ENCODE measurements around the gene AMN.

Gene AMN

GRCh38 chr14:102898776-102899515 lies 23.5 kb upstream of the AMN start:
- Histone ChIP-seq H3K36me3 (ENCODE audit: control insufficient read depth in 4 of 4, insufficient read depth in 4 of 4, low read length in 3 of 4) (peaks cover 0 to 31% (median 18%) of the 10 kb centered on the region in 4 experiments), H3K4me3 (ENCODE audit: control insufficient read depth in 1 of 7, extremely low read depth in 1 of 7, insufficient read depth in 4 of 7, low read depth in 2 of 7, low read length in 6 of 7) (no peak overlapping the region), H3K4me1 (ENCODE audit: control extremely low read depth in 1 of 4, control insufficient read depth in 4 of 4, insufficient read depth in 4 of 4, low read length in 3 of 4) (peaks cover 12 to 30% (median 25%) of the 10 kb centered on the region in 4 experiments), H3K9me3 (ENCODE audit: control extremely low read depth in 1 of 5, control insufficient read depth in 4 of 5, insufficient read depth in 2 of 5, low read depth in 1 of 5, low read length in 4 of 5) (no peaks in the 10 kb centered on the region), H3K27me3 (replicated peaks in 2 of 5; ENCODE audit: control insufficient read depth in 4 of 5, insufficient read depth in 5 of 5, low read length in 4 of 5) (no peaks in the 10 kb centered on the region), H3K27ac (ENCODE audit: insufficient read depth in 1 of 2, low read depth in 1 of 2, low read length in 2 of 2, poor library complexity in 1 of 2, severe bottlenecking in 2 of 2) (no peak overlapping the region)
- CTCF ChIA-PET, result no interaction called here
- 92% methylated on average over 18 of the region's 18 CpGs for WGBS (ENCODE audit: insufficient coverage)
- no peak for DNase-seq
- POLR2A ChIA-PET, result no interaction called here

DNA sequence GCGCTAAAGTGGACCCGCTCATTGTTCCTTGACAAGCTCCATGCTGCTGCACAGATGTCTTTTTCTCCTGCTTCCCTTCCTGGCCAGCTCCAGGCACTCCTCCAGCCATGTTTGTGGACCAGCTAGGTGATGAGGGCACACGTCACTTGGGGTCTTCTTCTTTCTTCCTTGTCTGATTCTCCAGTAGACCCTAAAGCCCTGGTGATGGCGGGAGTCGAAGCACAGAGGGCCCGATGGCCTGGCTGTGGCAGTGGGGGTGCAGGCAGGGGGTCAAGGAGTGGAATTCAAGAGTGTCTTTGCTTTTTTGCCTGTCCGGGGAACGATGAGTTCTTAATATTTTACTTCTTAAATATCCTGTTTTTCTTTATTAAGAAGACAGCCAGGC lies 23.0 kb upstream of the AMN start:
- Histone ChIP-seq H3K4me1 (ENCODE audit: control extremely low read depth in 1 of 4, control insufficient read depth in 4 of 4, insufficient read depth in 4 of 4, low read length in 3 of 4) (peaks cover 12 to 30% (median 25%) of the 10 kb centered on the region in 4 experiments), H3K27ac (ENCODE audit: insufficient read depth in 1 of 2, low read depth in 1 of 2, low read length in 2 of 2, poor library complexity in 1 of 2, severe bottlenecking in 2 of 2) (no peak overlapping the region), H3K36me3 (ENCODE audit: control insufficient read depth in 4 of 4, insufficient read depth in 4 of 4, low read length in 3 of 4) (peaks cover 0 to 32% (median 19%) of the 10 kb centered on the region in 4 experiments), H3K4me3 (ENCODE audit: control insufficient read depth in 1 of 7, extremely low read depth in 1 of 7, insufficient read depth in 4 of 7, low read depth in 2 of 7, low read length in 6 of 7) (no peak overlapping the region), H3K27me3 (replicated peaks in 2 of 5; ENCODE audit: control insufficient read depth in 4 of 5, insufficient read depth in 5 of 5, low read length in 4 of 5) (no peaks in the 10 kb centered on the region), H3K9me3 (ENCODE audit: control extremely low read depth in 1 of 5, control insufficient read depth in 4 of 5, insufficient read depth in 2 of 5, low read depth in 1 of 5, low read length in 4 of 5) (no peaks in the 10 kb centered on the region)
- POLR2A ChIA-PET, result no interaction called here
- WGBS (ENCODE audit: insufficient coverage), result 94% methylated on average over 3 of the region's 8 CpGs
- CTCF ChIA-PET, result no interaction called here
- no peak for DNase-seq

DNA sequence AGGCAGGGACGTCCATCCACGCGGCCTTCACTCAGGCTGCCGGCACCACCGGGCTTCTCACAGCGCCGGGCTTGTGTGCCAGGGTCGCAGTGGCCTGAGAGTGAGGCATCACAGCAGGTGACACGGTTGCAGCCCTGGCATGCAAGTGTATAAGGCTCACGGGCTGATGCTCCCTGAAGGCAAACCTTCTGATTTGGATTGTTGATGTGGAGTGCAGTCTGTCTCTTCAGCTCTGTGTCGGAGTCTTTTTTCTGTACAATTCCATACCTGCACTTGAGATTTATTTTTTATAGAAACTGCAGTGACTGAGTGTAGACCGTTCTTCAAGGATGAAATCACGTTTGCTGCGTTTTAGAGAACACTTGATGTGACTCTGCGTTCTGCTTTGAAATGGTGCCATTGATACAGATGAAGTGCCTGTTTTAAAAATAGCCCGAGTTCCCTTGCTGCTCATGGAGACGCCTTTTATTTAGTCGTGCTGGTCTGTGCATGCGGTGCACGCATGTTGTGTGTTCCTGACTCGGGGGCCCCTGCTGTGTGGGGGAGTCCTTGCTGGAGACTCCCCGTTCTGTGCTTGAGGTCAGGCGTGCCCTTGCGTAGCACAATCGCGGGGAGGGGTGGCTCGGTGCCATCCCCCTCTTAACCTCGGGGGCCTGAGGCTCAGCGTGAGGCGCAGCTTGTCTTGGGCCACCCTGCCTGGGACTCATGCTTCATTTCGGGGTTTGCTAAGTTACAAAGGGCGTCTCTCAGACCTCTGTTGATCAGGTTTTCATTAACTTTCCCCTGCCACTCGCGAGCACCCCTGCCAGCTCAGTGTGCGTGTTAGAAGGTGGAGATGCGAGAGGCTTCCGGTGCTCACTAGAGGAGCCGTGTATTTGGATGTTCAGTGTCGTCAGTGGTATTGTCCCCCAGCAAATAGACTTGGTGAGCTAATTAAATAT lies 21.6 kb upstream of the AMN start:
- DNase-seq, result peak in 2 of 3 donors; percentile 47 to 63
- no peaks in the 10 kb centered on the region for H3K27me3 ChIP-seq (replicated peaks in 2 of 5; ENCODE audit: control insufficient read depth in 4 of 5, insufficient read depth in 5 of 5, low read length in 4 of 5)
- 56% methylated on average over 35 of the region's 39 CpGs for WGBS (ENCODE audit: insufficient coverage)
- H3K9me3 ChIP-seq (ENCODE audit: control extremely low read depth in 1 of 5, control insufficient read depth in 4 of 5, insufficient read depth in 2 of 5, low read depth in 1 of 5, low read length in 4 of 5), result no peaks in the 10 kb centered on the region
- ChIA-PET POLR2A (no interaction called here), CTCF (interaction anchor here (1.0 to 1.2 kb wide), 2 partner anchors 11 to 17 kb away, joined by 3 read pairs; no protein-coding TSS in a partner anchor)
- H3K27ac ChIP-seq (ENCODE audit: insufficient read depth in 1 of 2, low read depth in 1 of 2, low read length in 2 of 2, poor library complexity in 1 of 2, severe bottlenecking in 2 of 2), result peak overlapping the region in 1 of 2 experiments; percentile 36
- H3K36me3 ChIP-seq (ENCODE audit: control insufficient read depth in 4 of 4, insufficient read depth in 4 of 4, low read length in 3 of 4), result peaks cover 0 to 33% (median 24%) of the 10 kb centered on the region in 4 experiments
- H3K4me3 ChIP-seq (ENCODE audit: control insufficient read depth in 1 of 7, extremely low read depth in 1 of 7, insufficient read depth in 4 of 7, low read depth in 2 of 7, low read length in 6 of 7), result peak overlapping the region in 4 of 7 experiments; percentile 11 to 52 (median 31)
- H3K4me1 ChIP-seq (ENCODE audit: control extremely low read depth in 1 of 4, control insufficient read depth in 4 of 4, insufficient read depth in 4 of 4, low read length in 3 of 4), result peaks cover 12 to 30% (median 25%) of the 10 kb centered on the region in 4 experiments

GRCh38 chr14:102901633-102902032 lies 20.8 kb upstream of the AMN start:
- ChIA-PET CTCF (interaction anchor here (1.0 to 1.2 kb wide), 2 partner anchors 10 to 16 kb away, joined by 3 read pairs; no protein-coding TSS in a partner anchor), POLR2A (no interaction called here)
- Histone ChIP-seq H3K27me3 (replicated peaks in 2 of 5; ENCODE audit: control insufficient read depth in 4 of 5, insufficient read depth in 5 of 5, low read length in 4 of 5) (no peaks in the 10 kb centered on the region), H3K4me3 (ENCODE audit: control insufficient read depth in 1 of 7, extremely low read depth in 1 of 7, insufficient read depth in 4 of 7, low read depth in 2 of 7, low read length in 6 of 7) (peak overlapping the region in 4 of 7 experiments; percentile 11 to 60 (median 32)), H3K9me3 (ENCODE audit: control extremely low read depth in 1 of 5, control insufficient read depth in 4 of 5, insufficient read depth in 2 of 5, low read depth in 1 of 5, low read length in 4 of 5) (no peaks in the 10 kb centered on the region), H3K4me1 (ENCODE audit: control extremely low read depth in 1 of 4, control insufficient read depth in 4 of 4, insufficient read depth in 4 of 4, low read length in 3 of 4) (peaks cover 12 to 30% (median 25%) of the 10 kb centered on the region in 4 experiments), H3K36me3 (ENCODE audit: control insufficient read depth in 4 of 4, insufficient read depth in 4 of 4, low read length in 3 of 4) (peaks cover 0 to 35% (median 25%) of the 10 kb centered on the region in 4 experiments), H3K27ac (ENCODE audit: insufficient read depth in 1 of 2, low read depth in 1 of 2, low read length in 2 of 2, poor library complexity in 1 of 2, severe bottlenecking in 2 of 2) (peak overlapping the region in 1 of 2 experiments; percentile 36)
- 0% methylated on average over 3 of the region's 4 CpGs for WGBS (ENCODE audit: insufficient coverage)
- DNase-seq, result peak; percentile 32 to 84 (median 77)

- POLR2A ChIA-PET, result no interaction called here
Measured at GRCh38 chr14:102902086-102902485, 20.4 kb upstream of the AMN start.

GRCh38 chr14:102902523-102903247 lies 19.8 kb upstream of the AMN start:
- WGBS (ENCODE audit: insufficient coverage), result 98% methylated on average over 11 of the region's 12 CpGs
- H3K27ac ChIP-seq (ENCODE audit: insufficient read depth in 1 of 2, low read depth in 1 of 2, low read length in 2 of 2, poor library complexity in 1 of 2, severe bottlenecking in 2 of 2), result no peak overlapping the region
- no peak overlapping the region for H3K4me3 ChIP-seq (ENCODE audit: control insufficient read depth in 1 of 7, extremely low read depth in 1 of 7, insufficient read depth in 4 of 7, low read depth in 2 of 7, low read length in 6 of 7)
- H3K9me3 ChIP-seq (ENCODE audit: control extremely low read depth in 1 of 5, control insufficient read depth in 4 of 5, insufficient read depth in 2 of 5, low read depth in 1 of 5, low read length in 4 of 5), result no peaks in the 10 kb centered on the region
- peaks cover 0 to 43% (median 30%) of the 10 kb centered on the region in 4 experiments for H3K36me3 ChIP-seq (ENCODE audit: control insufficient read depth in 4 of 4, insufficient read depth in 4 of 4, low read length in 3 of 4)
- ChIA-PET POLR2A (no interaction called here), CTCF (interaction anchor here (0.6 kb wide), 2 partner anchors 11 to 76 kb away, joined by 3 read pairs; no protein-coding TSS in a partner anchor)
- no peak for DNase-seq
- no peaks in the 10 kb centered on the region for H3K27me3 ChIP-seq (replicated peaks in 2 of 5; ENCODE audit: control insufficient read depth in 4 of 5, insufficient read depth in 5 of 5, low read length in 4 of 5)
- H3K4me1 ChIP-seq (ENCODE audit: control extremely low read depth in 1 of 4, control insufficient read depth in 4 of 4, insufficient read depth in 4 of 4, low read length in 3 of 4), result peaks cover 12 to 30% (median 25%) of the 10 kb centered on the region in 4 experiments

More at GRCh38 chr14:102902086-102902485, 20.4 kb upstream of the AMN start:
- Histone ChIP-seq H3K4me1 (ENCODE audit: control extremely low read depth in 1 of 4, control insufficient read depth in 4 of 4, insufficient read depth in 4 of 4, low read length in 3 of 4) (peaks cover 12 to 30% (median 25%) of the 10 kb centered on the region in 4 experiments), H3K9me3 (ENCODE audit: control extremely low read depth in 1 of 5, control insufficient read depth in 4 of 5, insufficient read depth in 2 of 5, low read depth in 1 of 5, low read length in 4 of 5) (no peaks in the 10 kb centered on the region), H3K27me3 (replicated peaks in 2 of 5; ENCODE audit: control insufficient read depth in 4 of 5, insufficient read depth in 5 of 5, low read length in 4 of 5) (no peaks in the 10 kb centered on the region), H3K4me3 (ENCODE audit: control insufficient read depth in 1 of 7, extremely low read depth in 1 of 7, insufficient read depth in 4 of 7, low read depth in 2 of 7, low read length in 6 of 7) (peak overlapping the region in 2 of 7 experiments; percentile 52 to 60), H3K36me3 (ENCODE audit: control insufficient read depth in 4 of 4, insufficient read depth in 4 of 4, low read length in 3 of 4) (peaks cover 0 to 40% (median 28%) of the 10 kb centered on the region in 4 experiments), H3K27ac (ENCODE audit: insufficient read depth in 1 of 2, low read depth in 1 of 2, low read length in 2 of 2, poor library complexity in 1 of 2, severe bottlenecking in 2 of 2) (no peak overlapping the region)
- CTCF ChIA-PET, result no interaction called here
- WGBS (ENCODE audit: insufficient coverage), result 71% methylated on average over 5 of the region's 7 CpGs
- DNase-seq, result no peak

Measured in common myeloid progenitor, CD34-positive (primary cell).